Measurements from ENCODE around the gene PIP4K2B. TPM values are rescaled to one million over a fixed set of nuclear protein-coding genes. Genes with fewer than 3 reads are reported as not detected.

The PIP4K2B gene
- total and polyA plus RNA-seq, 2 of the 8 experiments (the other 6 are each of a cell fraction or from before 2014, with no cell fraction given) = 21.5 to 57.8 TPM

DNA sequence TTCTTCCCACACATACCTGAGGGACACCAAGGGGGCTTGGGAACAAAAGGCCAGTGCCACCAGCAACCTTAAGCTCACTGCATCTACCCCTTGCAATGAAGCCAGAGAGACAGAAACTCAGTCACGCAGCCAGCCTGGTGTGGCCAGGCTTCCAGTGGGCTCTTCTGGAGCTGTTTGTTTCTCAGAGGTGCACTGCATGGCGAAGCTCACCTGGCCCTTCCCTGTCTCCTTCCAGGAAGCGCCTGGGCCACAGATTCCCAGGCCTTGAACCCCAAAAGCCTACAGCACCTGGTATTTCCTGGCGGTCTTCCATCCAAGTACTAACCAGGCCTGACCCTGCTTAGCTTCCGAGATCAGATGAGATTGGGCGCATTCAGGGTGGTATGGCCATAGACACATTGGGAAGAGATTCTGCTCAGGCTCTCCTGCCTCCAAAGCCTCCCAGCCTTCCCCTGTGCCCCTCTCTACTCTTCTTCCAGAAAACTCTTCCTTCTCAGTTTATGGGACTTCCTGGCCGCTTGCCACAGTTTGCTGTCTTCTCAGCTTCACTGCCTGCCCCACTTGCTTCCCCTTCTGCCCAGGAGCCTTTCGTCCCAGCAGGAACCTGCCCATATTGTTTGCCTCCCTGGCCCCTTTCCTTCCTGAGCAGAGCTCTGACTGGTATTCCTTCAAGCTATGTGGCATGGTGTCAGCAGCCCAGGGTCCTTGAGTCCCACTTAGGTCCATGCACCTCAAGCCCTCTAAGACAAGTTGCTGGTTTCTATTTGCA is 67.6 kb downstream of the PIP4K2B start:
- H2BK5ac ChIP-seq (ENCODE audit: low read depth, low read length) = peak overlapping the region; percentile 90; the same call in 1 of the 2 replicates
- no peak overlapping the region for H2AFZ ChIP-seq (ENCODE audit: low read length)
- CTCF ChIA-PET (ENCODE audit: partially characterized antibody) = interaction anchor here (0.8 to 3.7 kb wide), 19 partner anchors 9 to 441 kb away, joined by 3 to 29 read pairs (median 4); partner anchors contain the start of gene EPOP
- H2AK5ac ChIP-seq (ENCODE audit: low read depth, low read length) = no peak overlapping the region
- H2BK15ac ChIP-seq (ENCODE audit: low read length) = peak overlapping the region; percentile 98
- peaks cover 9% of the 10 kb centered on the region; the same call in 1 of the 2 replicates for H3K23me2 ChIP-seq (ENCODE audit: low read depth, low read length)
- POLR2A ChIA-PET (ENCODE audit: partially characterized antibody) = interaction anchor here (0.6 to 7.0 kb wide), 20 partner anchors 9 to 167 kb away, joined by 3 to 40 read pairs (median 4); partner anchors contain the start of genes CWC25, MLLT6, PCGF2 and PSMB3
- H3K27me3 ChIP-seq (replicated peaks in 1 of 4; ENCODE audit: control insufficient read depth in 3 of 4, extremely low read depth in 1 of 4, insufficient read depth in 3 of 4, low read length in 3 of 4) = peaks cover 0 to 17% (median 7%) of the 10 kb centered on the region in 4 experiments; a peak in 3 of 7 replicates
- no peak overlapping the region for H3K23ac ChIP-seq (ENCODE audit: insufficient read length)
- H3K9ac ChIP-seq (replicated peaks in 1 of 4; ENCODE audit: extremely low read depth in 1 of 4, low read depth in 3 of 4, low read length in 3 of 4) = no peak overlapping the region
- no peak overlapping the region for H2BK120ac ChIP-seq (replicated peaks; ENCODE audit: low read depth, low read length)
- 91% methylated on average over 8 of the region's 8 CpGs; no CpG with 5 or more reads in 1 of the 2 experiments for WGBS, 2 experiments (ENCODE audit: extremely low coverage in 1 of 2, insufficient coverage in 1 of 2, insufficient read length in 1 of 2, insufficient replicate concordance in 2 of 2, low coverage in 1 of 2, low lambda C conversion rate in 2 of 2, missing lambda C conversion rate in 1 of 2)
- no peak overlapping the region for H3K18ac ChIP-seq (ENCODE audit: extremely low read depth, low read length)
- H3K56ac ChIP-seq (replicated peaks; ENCODE audit: insufficient read length, low read depth, low read length) = no peak overlapping the region
- H4K91ac ChIP-seq (replicated peaks; ENCODE audit: insufficient read length, low read length) = peak overlapping the region; percentile 76
- no peak for FAIRE-seq
- H3K36me3 ChIP-seq (ENCODE audit: control insufficient read depth in 2 of 4, insufficient read depth in 4 of 4, low read length in 3 of 4) = peaks cover 0 to 6% (median 2%) of the 10 kb centered on the region in 4 experiments; a peak in 5 of 8 replicates
- H2BK12ac ChIP-seq (ENCODE audit: low read depth, low read length) = peak overlapping the region; percentile 52; the same call in 1 of the 2 replicates
- peak overlapping the region; percentile 88 to 94; a peak in 2 of 4 replicates for H3K4me2 ChIP-seq (ENCODE audit: insufficient read depth in 1 of 2, low read depth in 2 of 2, low read length in 2 of 2)
- H3K4me1 ChIP-seq (replicated peaks in 1 of 4; ENCODE audit: control insufficient read depth in 3 of 4, insufficient read depth in 4 of 4, low read length in 3 of 4) = peaks cover 0 to 14% (median 6%) of the 10 kb centered on the region in 4 experiments; a peak in 5 of 7 replicates
- H4K20me1 ChIP-seq (replicated peaks in 1 of 2; ENCODE audit: control insufficient read depth in 1 of 2, insufficient read depth in 2 of 2, low read length in 2 of 2) = peaks cover 10 to 30% of the 10 kb centered on the region in 2 experiments
- H3K79me1 ChIP-seq (ENCODE audit: low read depth, low read length) = no peaks in the 10 kb centered on the region
- no peak overlapping the region for H3K4me3 ChIP-seq (ENCODE audit: extremely low read depth in 1 of 4, insufficient read depth in 2 of 4, low read depth in 3 of 4, low read length in 4 of 4)
- no peak overlapping the region for H4K5ac ChIP-seq (ENCODE audit: insufficient read length, low read depth, low read length)
- DNase-seq (ENCODE audit: low read depth in 1 of 2, low spot score in 2 of 2) = no peak
- 0 out of 2 replicates have a peak overlapping the region, but pooled peaks have one; percentile 61 for H2BK20ac ChIP-seq (ENCODE audit: low read length)
- no peak overlapping the region for H3K27ac ChIP-seq (ENCODE audit: low read depth, low read length)
- no peak overlapping the region for H3K4ac ChIP-seq (replicated peaks; ENCODE audit: insufficient read length, low read depth, low read length)
- H3K14ac ChIP-seq (ENCODE audit: insufficient read length) = no peak overlapping the region
- TF ChIP-seq RAD21 (IDR thresholded peaks at IDR 0.05 in 1 of 2, conservative IDR thresholded peaks at IDR 0.05 in 1 of 2; ENCODE audit: low read depth in 2 of 2, low read length in 2 of 2) = no peak
- TF ChIP-seq KDM5A (IDR thresholded peaks at IDR 0.05; ENCODE audit: low read length) = no peak
- TF ChIP-seq POLR2A (IDR thresholded peaks at IDR 0.05; ENCODE audit: control extremely low read depth in 1 of 2, low read depth in 2 of 2, low read length in 2 of 2) = 0 out of 3 replicates have a peak, but pooled peaks of 1 of the 2 experiments have one; percentile 8
- TF ChIP-seq ASH2L (IDR thresholded peaks at IDR 0.05; ENCODE audit: low read length) = no peak
- TF ChIP-seq SRF (IDR thresholded peaks at IDR 0.05; ENCODE audit: low read depth, low read length) = no peak
- no peak for TF ChIP-seq SIN3A (conservative IDR thresholded peaks at IDR 0.05 in 1 of 2, IDR thresholded peaks at IDR 0.05 in 1 of 2; ENCODE audit: low read depth in 1 of 2, low read length in 2 of 2)
- TF ChIP-seq SAP30 (IDR thresholded peaks at IDR 0.05; ENCODE audit: insufficient read depth, insufficient replicate concordance, low read length) = no peak
- TF ChIP-seq, protein P1, sequence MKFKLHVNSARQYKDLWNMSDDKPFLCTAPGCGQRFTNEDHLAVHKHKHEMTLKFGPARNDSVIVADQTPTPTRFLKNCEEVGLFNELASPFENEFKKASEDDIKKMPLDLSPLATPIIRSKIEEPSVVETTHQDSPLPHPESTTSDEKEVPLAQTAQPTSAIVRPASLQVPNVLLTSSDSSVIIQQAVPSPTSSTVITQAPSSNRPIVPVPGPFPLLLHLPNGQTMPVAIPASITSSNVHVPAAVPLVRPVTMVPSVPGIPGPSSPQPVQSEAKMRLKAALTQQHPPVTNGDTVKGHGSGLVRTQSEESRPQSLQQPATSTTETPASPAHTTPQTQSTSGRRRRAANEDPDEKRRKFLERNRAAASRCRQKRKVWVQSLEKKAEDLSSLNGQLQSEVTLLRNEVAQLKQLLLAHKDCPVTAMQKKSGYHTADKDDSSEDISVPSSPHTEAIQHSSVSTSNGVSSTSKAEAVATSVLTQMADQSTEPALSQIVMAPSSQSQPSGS (IDR thresholded peaks at IDR 0.05; ENCODE audit: low read length) = no peak
- H3K9me3 ChIP-seq (ENCODE audit: insufficient read depth in 2 of 2, low read depth in 1 of 2, low read length in 1 of 2) = no peaks in the 10 kb centered on the region
- H3K79me2 ChIP-seq (ENCODE audit: control insufficient read depth in 1 of 2, insufficient read depth in 2 of 2, low read length in 2 of 2) = no peaks in the 10 kb centered on the region
- H4K8ac ChIP-seq (ENCODE audit: extremely low read depth, insufficient read depth, low read length) = no peak overlapping the region

All from H1 (cell line).